HepG2 (cell line): Measurements from ENCODE around the gene AP1M1. TPM values are rescaled to one million over a fixed set of nuclear protein-coding genes. Genes with fewer than 3 reads are reported as not detected.

ENCODE experiments used
- ATAC-seq: fragments of 200-7000 bp; cut with Tn5 transposase; 3 replicates; pipeline ENCODE4 v1.9.1; 2020; ENCODE audit warnings: mild to moderate bottlenecking, moderate library complexity
- BruUV-seq: library from RNA; stranded (reverse); fragments of 400-500 nt; replicated peaks from 2 replicates; lab custom pipeline; 2021; lab: Mats Ljungman, UMichigan
- CTCF ChIA-PET: fragments of 300-600 bp; formaldehyde crosslinking; extraction: SDS; loops from one replicate; lab custom pipeline; 2021; ENCODE audit warnings: low total read pairs, inconsistent platforms, low intra/inter-chr PET ratio; lab: Yijun Ruan, JAX
- POLR2A ChIA-PET: fragments of 350-600 bp; sonication (Branson Sonifier 250); formaldehyde crosslinking; loops from one replicate; lab custom pipeline; 2020; ENCODE audit warnings: antibody characterized with exemption, inconsistent platforms; lab: Yijun Ruan, JAX
- DNase-seq: peaks from one replicate; pipeline ENCODE4 v3.0.0-alpha.2; 2015; ENCODE audit warnings: low spot score
- FAIRE-seq: peaks from 3 replicates; lab custom pipeline; 2011; peaks lifted over from hg19 to GRCh38; lab: Jason Lieb, UNC
- H2AFZ ChIP-seq: one replicate; pipeline ENCODE4 v1.6.1; 2011; ENCODE audit warnings: low read length, inconsistent platforms
- H3K27ac ChIP-seq: fragments of 300-600 bp; 3 replicates; pipeline ENCODE4 v1.8.0; 2011; ENCODE audit warnings: mixed run types, mild to moderate bottlenecking, mixed read lengths, low read length, inconsistent platforms; ENCODE audit not compliant: insufficient read depth; ENCODE audit errors: extremely low read length
- H3K27me3 ChIP-seq, 2 experiments: fragments of 200-600 bp in 1 of 2; 2 replicates in 1 of 2; 3 replicates in 1 of 2; pipeline versions ENCODE4 v1.6.0 to v1.8.0; 2011; ENCODE audit warnings: low read length in 2 of 2, mild to moderate bottlenecking in 2 of 2, moderate library complexity in 2 of 2, inconsistent platforms in 1 of 2; ENCODE audit not compliant: insufficient read depth in 2 of 2, control insufficient read depth in 1 of 2
- H3K36me3 ChIP-seq, 2 experiments: fragments of 200-600 bp in 1 of 2; replicated peaks in 1 of 2; 2 replicates in 1 of 2; 3 replicates in 1 of 2; pipeline versions ENCODE4 v1.5.1 to v1.8.0; 2011; ENCODE audit warnings: low read length in 2 of 2, inconsistent platforms in 1 of 2; ENCODE audit not compliant: insufficient read depth in 2 of 2, control insufficient read depth in 1 of 2
- H3K4me1 ChIP-seq: 2 replicates; pipeline ENCODE4 v1.5.1; 2012; ENCODE audit warnings: low read length, inconsistent platforms; ENCODE audit not compliant: insufficient read depth
- H3K4me2 ChIP-seq: 2 replicates; pipeline ENCODE4 v1.6.0; 2011; ENCODE audit warnings: low read depth, low read length, inconsistent platforms
- H3K4me3 ChIP-seq, 3 experiments: fragments of 200-600 bp in 1 of 3; sonication (generic), shearing (Covaris generic) in 1 of 3; replicated peaks in 1 of 3; 2 replicates each; pipeline ENCODE4 v1.5.1; 2011 to 2016; ENCODE audit warnings: low read length in 3 of 3, inconsistent platforms in 2 of 3, low read depth in 2 of 3, mild to moderate bottlenecking in 2 of 3, control low read depth in 1 of 3, mixed read lengths in 1 of 3; ENCODE audit not compliant: insufficient read depth in 1 of 3
- H3K79me2 ChIP-seq: one replicate; pipeline ENCODE4 v1.6.1; 2011; ENCODE audit warnings: low read length, inconsistent platforms; ENCODE audit not compliant: insufficient read depth
- H3K9ac ChIP-seq: 2 replicates; pipeline ENCODE4 v1.6.0; 2011; ENCODE audit warnings: mild to moderate bottlenecking, low read depth, low read length, inconsistent platforms; ENCODE audit not compliant: insufficient read depth
- H3K9me3 ChIP-seq: 2 replicates; pipeline ENCODE4 v1.5.1; 2012; ENCODE audit warnings: mild to moderate bottlenecking, low read length
- H4K20me1 ChIP-seq: 2 replicates; pipeline ENCODE4 v1.6.0; 2011; ENCODE audit warnings: inconsistent platforms, mild to moderate bottlenecking, low read length, moderate library complexity; ENCODE audit not compliant: insufficient read depth
- CHCHD3 ChIP-seq: sonication (generic); formaldehyde crosslinking; IDR thresholded peaks from 2 replicates; pipeline ENCODE4 v1.8.0; 2022; ENCODE audit warnings: mild to moderate bottlenecking, missing genetic modification reagents, moderate library complexity
- DNMT1 ChIP-seq: sonication (generic); formaldehyde crosslinking; IDR thresholded peaks from 2 replicates; pipeline ENCODE4 v1.5.1; 2020; ENCODE audit warnings: mild to moderate bottlenecking, missing genetic modification reagents
- GTF3A ChIP-seq: sonication (generic); formaldehyde crosslinking; conservative IDR thresholded peaks from 2 replicates; pipeline ENCODE4 v1.4.0; 2020; ENCODE audit warnings: mild to moderate bottlenecking, missing genetic modification reagents
- SMARCE1 ChIP-seq: fragments of 450-650 bp; IDR thresholded peaks from 2 replicates; pipeline ENCODE4 v1.6.1; 2017; ENCODE audit warnings: borderline replicate concordance
- SPEN ChIP-seq: sonication (generic); formaldehyde crosslinking; IDR thresholded peaks from 2 replicates; pipeline ENCODE4 v1.5.1; 2020; ENCODE audit warnings: low read depth, mild to moderate bottlenecking, missing genetic modification reagents
- ZNF124 ChIP-seq: sonication (generic); formaldehyde crosslinking; IDR thresholded peaks from 2 replicates; pipeline ENCODE4 v1.4.0; 2020; ENCODE audit warnings: missing genetic modification reagents
- ZNF737 ChIP-seq: sonication (generic); formaldehyde crosslinking; IDR thresholded peaks from 2 replicates; pipeline ENCODE4 v1.5.0; 2020; ENCODE audit warnings: missing genetic modification reagents, mild to moderate bottlenecking, borderline replicate concordance
- ZNF775 ChIP-seq: sonication (generic); formaldehyde crosslinking; IDR thresholded peaks from 2 replicates; pipeline ENCODE4 v1.4.0; 2020; ENCODE audit warnings: missing genetic modification reagents, mild to moderate bottlenecking, moderate library complexity, borderline replicate concordance
- WGBS: methylation state at CpG from one replicate; pipeline ENCODE4 v1.1.6; 2017; ENCODE audit warnings: low lambda C conversion rate; 5-methylcytosine and 5-hydroxymethylcytosine counted together
- in situ Hi-C: cut with HindIII; loops from 2 replicates; pipeline ENCODE4 v1.10.0; 2017; ENCODE audit warnings: low pct_unique_long_range_greater_than_20kb; ENCODE audit not compliant: extremely low pct_ligation_motif_present
- intact Hi-C: fragments of 100-400 bp; cut with micrococcal nuclease; formaldehyde crosslinking; loops from one replicate; pipeline ENCODE4 v1.10.0; 2022; ENCODE audit not compliant: unreplicated experiment
- polyA plus RNA-seq, 8 experiments: library from polyadenylated mRNA; depleted of rRNA in 3 of 8; stranded (reverse) in 7 of 8; unstranded in 1 of 8; fragments of >200 nt; fragmentation: Illumina TruSeq in 4 of 8; extraction: Trizol in 4 of 8; gene quantifications; 2 replicates each; pipeline versions ENCODE4 v1.2.1 to v1.2.3, GENCODE V29; 2011 to 2016; ENCODE audit warnings: low read depth in 4 of 8, missing spikeins in 1 of 8, mixed read lengths in 1 of 8; ENCODE audit not compliant: insufficient read depth in 1 of 8
- total RNA-seq, 5 experiments: library from RNA; depleted of rRNA; stranded (reverse); fragments of >200 nt; fragmentation: Illumina TruSeq; extraction: Trizol; gene quantifications; 2 replicates each; pipeline ENCODE4 v1.2.3, GENCODE V29; 2016; ENCODE audit warnings: low read depth in 1 of 5
- TF ChIP-seq, protein P1 (sequence below): sonication (generic); formaldehyde crosslinking; IDR thresholded peaks from 2 replicates; pipeline ENCODE4 v1.4.0; 2020; ENCODE audit warnings: missing genetic modification reagents
- TF ChIP-seq, protein P2 (sequence below): fragments of 450-650 bp; IDR thresholded peaks from 2 replicates; pipeline ENCODE4 v1.6.1; 2016
- TF ChIP-seq, protein P3 (sequence below): sonication (generic); formaldehyde crosslinking; IDR thresholded peaks from 2 replicates; pipeline ENCODE4 v1.4.0; 2020; ENCODE audit warnings: missing genetic modification reagents

The AP1M1 gene
- total and polyA plus RNA-seq, 2 of the 13 experiments (the other 11 are each of a cell fraction or from before 2014, with no cell fraction given), result 34.4 to 46.1 TPM

DNA sequence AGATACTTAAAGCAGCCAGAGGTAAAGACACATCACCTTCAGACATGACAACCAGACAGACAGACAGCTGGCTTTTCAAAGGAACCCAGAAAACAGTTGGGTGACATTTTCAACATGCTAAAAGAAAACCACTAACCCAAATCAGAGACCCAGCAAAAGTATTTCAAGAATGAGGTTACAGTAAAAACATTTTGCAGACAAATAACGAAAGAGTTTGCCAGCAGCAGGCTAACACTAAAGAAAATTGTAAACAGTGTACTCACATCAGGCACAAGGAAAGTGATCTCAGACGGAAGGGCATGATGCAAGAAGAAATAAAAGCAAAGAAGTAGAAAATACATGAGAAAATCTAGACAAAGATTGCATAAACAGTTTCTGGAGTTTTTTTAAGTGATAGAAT lies 46.4 kb downstream of the AP1M1 start:
- Histone ChIP-seq H3K27ac (no peak overlapping the region), H3K4me2 (no peak overlapping the region), H3K79me2 (no peaks in the 10 kb centered on the region), H3K36me3 (no peaks in the 10 kb centered on the region), H2AFZ (no peak overlapping the region), H3K4me1 (peaks cover 14% of the 10 kb centered on the region), H3K9ac (no peak overlapping the region), H4K20me1 (no peaks in the 10 kb centered on the region), H3K9me3 (no peaks in the 10 kb centered on the region), H3K27me3 (no peaks in the 10 kb centered on the region), H3K4me3 (no peak overlapping the region)
- BruUV-seq, result no TSS peak
- POLR2A ChIA-PET, result interaction anchor here (1.0 kb wide), 1 partner anchor 46 kb away, joined by 3 read pairs; the partner anchor contains the start of gene AP1M1
- FAIRE-seq, result no peak
- CTCF ChIA-PET, result no interaction called here
- 6% methylated on average over 2 of the region's 2 CpGs for WGBS
- DNase-seq, result no peak
- no peak for ATAC-seq
- TF ChIP-seq, protein P1, sequence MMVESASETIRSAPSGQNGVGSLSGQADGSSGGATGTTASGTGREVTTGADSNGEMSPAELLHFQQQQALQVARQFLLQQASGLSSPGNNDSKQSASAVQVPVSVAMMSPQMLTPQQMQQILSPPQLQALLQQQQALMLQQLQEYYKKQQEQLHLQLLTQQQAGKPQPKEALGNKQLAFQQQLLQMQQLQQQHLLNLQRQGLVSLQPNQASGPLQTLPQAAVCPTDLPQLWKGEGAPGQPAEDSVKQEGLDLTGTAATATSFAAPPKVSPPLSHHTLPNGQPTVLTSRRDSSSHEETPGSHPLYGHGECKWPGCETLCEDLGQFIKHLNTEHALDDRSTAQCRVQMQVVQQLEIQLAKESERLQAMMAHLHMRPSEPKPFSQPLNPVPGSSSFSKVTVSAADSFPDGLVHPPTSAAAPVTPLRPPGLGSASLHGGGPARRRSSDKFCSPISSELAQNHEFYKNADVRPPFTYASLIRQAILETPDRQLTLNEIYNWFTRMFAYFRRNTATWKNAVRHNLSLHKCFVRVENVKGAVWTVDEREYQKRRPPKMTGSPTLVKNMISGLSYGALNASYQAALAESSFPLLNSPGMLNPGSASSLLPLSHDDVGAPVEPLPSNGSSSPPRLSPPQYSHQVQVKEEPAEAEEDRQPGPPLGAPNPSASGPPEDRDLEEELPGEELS (CRISPR knock-in tag), result no peak
- TF ChIP-seq, protein P2, sequence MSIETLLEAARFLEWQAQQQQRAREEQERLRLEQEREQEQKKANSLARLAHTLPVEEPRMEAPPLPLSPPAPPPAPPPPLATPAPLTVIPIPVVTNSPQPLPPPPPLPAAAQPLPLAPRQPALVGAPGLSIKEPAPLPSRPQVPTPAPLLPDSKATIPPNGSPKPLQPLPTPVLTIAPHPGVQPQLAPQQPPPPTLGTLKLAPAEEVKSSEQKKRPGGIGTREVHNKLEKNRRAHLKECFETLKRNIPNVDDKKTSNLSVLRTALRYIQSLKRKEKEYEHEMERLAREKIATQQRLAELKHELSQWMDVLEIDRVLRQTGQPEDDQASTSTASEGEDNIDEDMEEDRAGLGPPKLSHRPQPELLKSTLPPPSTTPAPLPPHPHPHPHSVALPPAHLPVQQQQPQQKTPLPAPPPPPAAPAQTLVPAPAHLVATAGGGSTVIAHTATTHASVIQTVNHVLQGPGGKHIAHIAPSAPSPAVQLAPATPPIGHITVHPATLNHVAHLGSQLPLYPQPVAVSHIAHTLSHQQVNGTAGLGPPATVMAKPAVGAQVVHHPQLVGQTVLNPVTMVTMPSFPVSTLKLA, result no peak
- TF ChIP-seq ZNF124, result no peak
- no peak for TF ChIP-seq CHCHD3 (CRISPR knock-in tag)
- no peak for TF ChIP-seq DNMT1 (CRISPR knock-in tag)
- no peak for TF ChIP-seq SPEN (CRISPR knock-in tag)
- TF ChIP-seq SMARCE1, result no peak
- TF ChIP-seq ZNF737, result no peak
- TF ChIP-seq ZNF775 (CRISPR knock-in tag), result no peak
- TF ChIP-seq GTF3A (CRISPR knock-in tag), result no peak
- TF ChIP-seq, protein P3, sequence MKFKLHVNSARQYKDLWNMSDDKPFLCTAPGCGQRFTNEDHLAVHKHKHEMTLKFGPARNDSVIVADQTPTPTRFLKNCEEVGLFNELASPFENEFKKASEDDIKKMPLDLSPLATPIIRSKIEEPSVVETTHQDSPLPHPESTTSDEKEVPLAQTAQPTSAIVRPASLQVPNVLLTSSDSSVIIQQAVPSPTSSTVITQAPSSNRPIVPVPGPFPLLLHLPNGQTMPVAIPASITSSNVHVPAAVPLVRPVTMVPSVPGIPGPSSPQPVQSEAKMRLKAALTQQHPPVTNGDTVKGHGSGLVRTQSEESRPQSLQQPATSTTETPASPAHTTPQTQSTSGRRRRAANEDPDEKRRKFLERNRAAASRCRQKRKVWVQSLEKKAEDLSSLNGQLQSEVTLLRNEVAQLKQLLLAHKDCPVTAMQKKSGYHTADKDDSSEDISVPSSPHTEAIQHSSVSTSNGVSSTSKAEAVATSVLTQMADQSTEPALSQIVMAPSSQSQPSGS, result no peak
- intact Hi-C loops (loop anchor here (10.0 kb wide), 1 partner anchor 81 kb away; the partner anchor contains the start of gene KLF2), in situ Hi-C loops (no loop called here)
